HEK293 (cell line): Measurements from ENCODE around the gene TALDO1.

Source experiments
- AEBP2 ChIP-seq: fragments of 450-650 bp; formaldehyde crosslinking; IDR thresholded peaks from 2 replicates; pipeline ENCODE4 v1.5.1; 2016; ENCODE audit warnings: missing biosample characterization, missing genetic modification characterization, borderline replicate concordance
- MYNN ChIP-seq: fragments of 450-650 bp; formaldehyde crosslinking; IDR thresholded peaks from 2 replicates; pipeline ENCODE4 v1.5.1; 2016; ENCODE audit warnings: missing biosample characterization, missing genetic modification characterization, borderline replicate concordance
- ZBTB21 ChIP-seq: fragments of 450-650 bp; formaldehyde crosslinking; IDR thresholded peaks from 2 replicates; pipeline ENCODE4 v1.5.1; 2017; ENCODE audit warnings: missing biosample characterization, missing genetic modification characterization
- ZFP69B ChIP-seq: fragments of 450-650 bp; formaldehyde crosslinking; IDR thresholded peaks from 2 replicates; pipeline ENCODE4 v1.5.1; 2016; ENCODE audit warnings: missing biosample characterization, missing genetic modification characterization
- ZNF114 ChIP-seq: fragments of 450-650 bp; formaldehyde crosslinking; IDR thresholded peaks from 2 replicates; pipeline ENCODE4 v1.5.0; 2017; ENCODE audit warnings: missing biosample characterization, missing genetic modification characterization
- ZNF473 ChIP-seq: fragments of 450-650 bp; formaldehyde crosslinking; IDR thresholded peaks from 2 replicates; pipeline ENCODE4 v1.5.1; 2017; ENCODE audit warnings: missing biosample characterization, missing genetic modification characterization
- ZNF580 ChIP-seq: fragments of 450-650 bp; formaldehyde crosslinking; IDR thresholded peaks from 2 replicates; pipeline ENCODE4 v1.5.1; 2016; ENCODE audit warnings: missing biosample characterization, missing genetic modification characterization
- TF ChIP-seq, protein P1 (sequence below): fragments of 450-650 bp; formaldehyde crosslinking; IDR thresholded peaks from 2 replicates; pipeline ENCODE4 v1.5.1; 2016; ENCODE audit warnings: missing biosample characterization, missing genetic modification characterization
- TF ChIP-seq, protein P2 (sequence below): fragments of 450-650 bp; formaldehyde crosslinking; IDR thresholded peaks from 2 replicates; pipeline ENCODE4 v1.5.1; 2016; ENCODE audit warnings: missing biosample characterization, missing genetic modification characterization

DNA sequence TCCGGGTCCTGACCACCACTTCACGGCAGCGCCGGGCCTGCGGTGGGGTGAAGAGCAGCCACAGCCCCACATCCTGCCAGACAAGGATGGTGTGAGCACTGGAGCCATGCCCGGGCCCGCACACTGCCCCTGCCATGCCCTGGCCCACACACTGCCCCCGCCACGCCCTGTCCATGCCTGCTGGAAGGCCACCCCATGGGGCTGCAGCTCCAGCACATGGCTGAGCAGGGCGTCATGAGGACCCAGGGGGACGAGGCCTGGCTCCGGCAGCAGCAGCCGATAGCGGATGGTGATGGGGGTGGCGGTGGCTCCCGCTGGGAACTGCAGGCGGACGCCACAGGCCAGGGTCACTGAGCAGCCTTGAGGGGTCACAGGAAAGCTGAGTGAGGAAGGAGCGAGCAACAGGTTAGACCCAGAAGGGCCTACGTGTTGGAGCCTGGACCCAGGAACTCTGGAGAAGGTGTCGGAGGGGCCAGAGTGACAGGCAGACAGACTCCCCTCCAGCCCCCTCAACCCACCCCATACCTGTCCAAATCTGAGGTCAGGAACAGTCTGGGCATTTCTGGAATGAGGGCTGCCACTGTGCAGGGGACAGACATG is 54.9 kb downstream of the TALDO1 start:
- TF ChIP-seq, protein P1, sequence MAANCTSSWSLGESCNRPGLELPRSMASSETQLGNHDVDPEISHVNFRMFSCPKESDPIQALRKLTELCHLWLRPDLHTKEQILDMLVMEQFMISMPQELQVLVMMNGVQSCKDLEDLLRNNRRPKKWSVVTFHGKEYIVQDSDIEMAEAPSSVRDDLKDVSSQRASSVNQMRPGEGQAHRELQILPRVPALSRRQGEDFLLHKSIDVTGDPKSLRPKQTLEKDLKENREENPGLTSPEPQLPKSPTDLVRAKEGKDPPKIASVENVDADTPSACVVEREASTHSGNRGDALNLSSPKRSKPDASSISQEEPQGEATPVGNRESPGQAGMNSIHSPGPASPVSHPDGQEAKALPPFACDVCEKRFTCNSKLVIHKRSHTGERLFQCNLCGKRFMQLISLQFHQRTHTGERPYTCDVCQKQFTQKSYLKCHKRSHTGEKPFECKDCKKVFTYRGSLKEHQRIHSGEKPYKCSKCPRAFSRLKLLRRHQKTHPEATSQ (tag by site-specific recombination), result no peak
- TF ChIP-seq, protein P2, sequence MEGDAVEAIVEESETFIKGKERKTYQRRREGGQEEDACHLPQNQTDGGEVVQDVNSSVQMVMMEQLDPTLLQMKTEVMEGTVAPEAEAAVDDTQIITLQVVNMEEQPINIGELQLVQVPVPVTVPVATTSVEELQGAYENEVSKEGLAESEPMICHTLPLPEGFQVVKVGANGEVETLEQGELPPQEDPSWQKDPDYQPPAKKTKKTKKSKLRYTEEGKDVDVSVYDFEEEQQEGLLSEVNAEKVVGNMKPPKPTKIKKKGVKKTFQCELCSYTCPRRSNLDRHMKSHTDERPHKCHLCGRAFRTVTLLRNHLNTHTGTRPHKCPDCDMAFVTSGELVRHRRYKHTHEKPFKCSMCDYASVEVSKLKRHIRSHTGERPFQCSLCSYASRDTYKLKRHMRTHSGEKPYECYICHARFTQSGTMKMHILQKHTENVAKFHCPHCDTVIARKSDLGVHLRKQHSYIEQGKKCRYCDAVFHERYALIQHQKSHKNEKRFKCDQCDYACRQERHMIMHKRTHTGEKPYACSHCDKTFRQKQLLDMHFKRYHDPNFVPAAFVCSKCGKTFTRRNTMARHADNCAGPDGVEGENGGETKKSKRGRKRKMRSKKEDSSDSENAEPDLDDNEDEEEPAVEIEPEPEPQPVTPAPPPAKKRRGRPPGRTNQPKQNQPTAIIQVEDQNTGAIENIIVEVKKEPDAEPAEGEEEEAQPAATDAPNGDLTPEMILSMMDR (tag by site-specific recombination), result no peak
- no peak for TF ChIP-seq AEBP2 (tag by site-specific recombination)
- TF ChIP-seq ZNF580, result no peak
- no peak for TF ChIP-seq ZFP69B
- TF ChIP-seq ZNF473 (tag by site-specific recombination), result no peak
- no peak for TF ChIP-seq MYNN
- no peak for TF ChIP-seq ZNF114 (tag by site-specific recombination)
- TF ChIP-seq ZBTB21 (tag by site-specific recombination), result no peak
